Stimulated activated CD8-positive, alpha-beta memory T cell treated with anti-CD3 and anti-CD28 coated beads, Interleukin-12 subunit alpha, Interleukin-12 subunit beta, amount 100 ng/mL, for 1 hour (primary cell): ENCODE data around the gene IFI6.
"Not testable (repeated sequence)": the region's sequence is repeated elsewhere in the genome, so short reads cannot be mapped to it uniquely, and the experiment has no call there.

Experiments
- DNase-seq: peaks from one replicate; pipeline ENCODE4 v3.0.0-alpha.2; 2020; ENCODE audit warnings: low read depth

IFI6 gene

GRCh38 chr1:27671964-27672749, at the start of gene IFI6:
TSS of gene IFI6 (minus strand) at chr1:27672192. CDS start at chr1:27669314, 2,878 bp downstream.
- DNase-seq: peak; percentile 57

GRCh38 chr1:27719286-27720251, 47.6 kb upstream of the IFI6 start:
- no peak for DNase-seq

- no peak for DNase-seq
These were observed 44.4 kb upstream of the IFI6 start for GRCh38 chr1:27716262-27716895.

GRCh38 chr1:27713869-27714513, 42.0 kb upstream of the IFI6 start:
- DNase-seq: no peak

- no peak for DNase-seq
These were observed 41.2 kb upstream of the IFI6 start for GRCh38 chr1:27713139-27713725.

- no peak for DNase-seq
These were observed 38.6 kb upstream of the IFI6 start for GRCh38 chr1:27710574-27710973.

- no peak for DNase-seq
These were observed 33.6 kb upstream of the IFI6 start for GRCh38 chr1:27705545-27705944.

DNA sequence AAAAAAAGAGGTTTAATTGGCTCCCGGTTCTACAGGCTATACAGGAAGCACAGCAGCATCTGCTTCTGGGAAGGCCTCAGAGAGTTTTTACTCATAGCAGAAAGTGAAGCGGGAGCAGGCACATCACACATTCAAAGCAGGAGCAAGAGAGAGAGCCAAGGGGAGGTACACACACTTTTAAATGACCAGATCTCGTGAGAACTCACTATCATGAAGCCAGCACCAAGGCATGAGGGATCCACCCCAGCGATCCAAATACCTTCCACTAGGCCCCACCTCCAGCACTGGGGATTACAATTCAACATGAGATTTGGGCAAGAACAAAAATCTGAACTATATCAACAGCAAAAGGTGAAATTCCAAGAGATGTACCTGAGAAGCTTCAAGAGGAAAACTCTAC, 33.0 kb upstream of the IFI6 start:
- no peak for DNase-seq

GRCh38 chr1:27696835-27697234, 24.8 kb upstream of the IFI6 start:
- not testable (repeated sequence) for DNase-seq

GRCh38 chr1:27690183-27690582, 18.2 kb upstream of the IFI6 start:
- no peak for DNase-seq

DNA sequence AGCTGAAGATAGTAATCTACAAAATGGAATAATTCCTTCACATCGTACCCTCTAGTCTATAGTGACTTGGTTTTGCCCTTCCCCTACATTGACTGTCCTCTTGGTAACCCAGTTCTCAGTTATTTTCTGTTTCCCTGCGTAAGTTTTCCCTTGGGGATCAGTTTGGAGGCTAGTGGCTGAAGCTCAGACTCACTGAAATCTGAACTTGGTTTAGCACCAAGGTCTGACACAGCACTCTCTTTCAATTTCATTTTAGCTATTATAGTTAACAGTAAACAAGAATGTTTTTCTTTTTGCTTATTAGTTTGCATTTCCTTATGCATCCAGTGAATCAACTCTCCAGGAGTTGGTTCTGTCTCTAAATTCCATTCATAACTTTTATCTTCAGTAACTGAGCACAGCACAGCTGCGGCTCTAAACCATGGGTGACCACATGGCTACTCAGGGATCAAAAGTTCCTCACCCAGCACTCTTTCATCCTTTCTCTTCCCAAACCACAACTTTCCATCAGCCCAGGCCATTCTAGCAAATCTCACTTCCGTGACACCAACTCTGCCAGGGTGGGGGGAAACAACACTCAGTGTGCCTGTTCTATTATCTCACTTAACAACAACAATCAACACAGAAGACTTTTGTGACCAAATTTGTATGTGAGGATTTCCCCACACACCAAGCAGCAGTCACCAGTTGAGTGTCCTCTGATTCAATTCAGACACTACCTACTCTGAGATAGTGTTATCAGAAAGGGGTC, 17.6 kb upstream of the IFI6 start:
- no peak for DNase-seq

- no peak for DNase-seq
These were observed 15.9 kb upstream of the IFI6 start for GRCh38 chr1:27687906-27688305.

DNA sequence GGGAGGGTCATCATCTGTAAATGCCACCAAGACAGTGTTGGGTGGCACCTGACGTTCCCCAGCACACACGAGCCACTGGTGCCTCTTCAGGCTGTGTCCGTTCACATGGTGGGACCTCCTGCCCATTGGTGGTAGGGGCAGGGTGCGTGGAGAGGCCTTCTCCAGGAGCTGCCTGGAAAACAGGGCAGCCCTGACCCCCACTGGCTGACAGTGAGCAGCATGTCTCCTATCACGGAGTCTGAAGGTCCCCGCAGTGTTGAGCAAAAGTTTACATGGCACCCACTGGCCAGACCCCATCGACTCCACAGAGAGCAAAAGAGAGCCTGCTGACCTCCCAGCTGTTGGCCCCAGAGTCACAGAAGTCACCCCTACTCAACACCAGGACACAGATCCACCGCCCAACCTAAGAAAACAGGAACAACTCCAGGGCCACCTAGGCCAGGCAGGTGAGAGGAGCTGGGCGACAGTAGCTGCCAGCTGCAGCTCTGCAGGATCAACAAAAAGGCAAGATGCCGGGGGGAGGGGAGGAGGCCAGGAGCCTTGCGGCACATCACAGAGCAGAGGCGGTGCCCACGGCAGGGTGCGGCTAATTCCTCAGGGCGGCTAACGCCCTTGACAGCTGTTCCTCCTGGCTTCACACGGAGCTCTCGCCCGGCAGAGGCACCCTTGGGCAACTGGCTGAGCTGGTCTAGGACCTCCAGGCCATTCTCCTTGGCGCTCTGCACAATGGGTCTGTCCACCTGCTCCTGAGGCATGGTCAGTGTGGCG, 14.4 kb upstream of the IFI6 start:
- DNase-seq: no peak

DNA sequence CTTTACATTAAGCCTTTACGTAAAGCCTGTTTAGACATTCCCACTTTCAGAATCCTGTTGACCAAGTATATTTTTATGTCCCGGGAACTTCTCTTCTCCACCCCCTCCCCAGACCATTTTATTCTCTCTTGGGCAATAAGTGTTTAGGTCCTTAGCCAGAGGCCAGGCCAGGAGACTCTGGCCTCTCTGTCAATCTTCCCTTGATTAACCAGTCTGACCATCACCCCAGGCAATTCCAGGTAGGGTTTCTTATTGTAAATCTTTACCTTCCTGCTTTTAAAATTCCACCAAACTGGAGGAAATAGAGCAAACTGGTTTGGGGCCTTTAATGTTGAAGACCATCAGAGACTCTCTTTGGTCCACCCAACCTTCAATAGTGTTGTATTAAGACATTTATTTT, 12.2 kb upstream of the IFI6 start:
- no peak for DNase-seq

DNA sequence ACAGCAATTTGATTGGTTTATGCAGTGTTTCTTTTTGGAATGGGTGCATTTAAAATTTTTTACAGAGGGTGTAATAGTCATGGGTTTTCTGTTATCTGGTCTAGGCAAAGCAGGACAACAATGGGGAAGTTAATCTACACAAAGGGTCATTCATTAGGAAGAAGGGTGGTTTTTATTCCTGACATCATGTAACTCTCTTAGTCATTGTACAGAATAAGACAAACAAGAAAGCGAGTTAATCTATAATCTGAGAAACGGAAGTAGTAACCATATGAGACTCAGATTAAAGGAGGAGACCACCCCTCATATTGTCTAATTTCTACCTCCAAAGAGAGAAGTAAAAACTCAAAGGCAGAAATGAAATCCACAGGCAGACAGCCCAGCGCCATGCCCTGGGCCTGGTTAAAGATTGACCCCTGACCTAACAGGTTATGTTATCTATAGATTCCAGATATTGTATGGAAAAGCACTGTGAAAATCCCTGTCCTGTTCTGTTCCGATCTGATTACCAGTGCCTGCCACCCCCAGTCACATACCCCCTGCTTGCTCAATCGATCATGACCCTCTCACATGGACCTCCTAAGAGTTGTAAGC, 10.5 kb upstream of the IFI6 start:
- no peak for DNase-seq

- DNase-seq: not testable (repeated sequence)
These were observed 9.6 kb upstream of the IFI6 start for GRCh38 chr1:27681580-27681979.

- DNase-seq: not testable (repeated sequence)
These were observed 8.3 kb upstream of the IFI6 start for GRCh38 chr1:27680225-27680791.

DNA sequence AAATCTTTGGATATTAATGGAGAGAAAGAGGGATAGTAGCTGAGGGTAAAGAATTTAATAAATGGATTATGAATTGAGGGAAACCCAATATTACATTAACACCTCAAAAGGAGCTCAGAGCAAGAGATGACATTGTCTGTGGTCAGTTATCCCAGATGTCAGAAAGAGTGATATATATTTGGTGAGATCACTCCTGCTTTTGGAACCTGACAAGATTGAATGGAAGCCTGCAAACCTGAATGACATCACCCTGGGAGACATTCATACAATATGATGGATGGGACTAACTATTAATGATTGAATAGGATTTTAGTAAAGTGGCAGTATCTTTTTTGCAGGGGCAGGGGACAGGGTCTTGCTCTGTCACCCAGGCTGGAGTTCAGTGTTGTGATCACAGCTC, 6.8 kb upstream of the IFI6 start:
- DNase-seq: no peak

DNA sequence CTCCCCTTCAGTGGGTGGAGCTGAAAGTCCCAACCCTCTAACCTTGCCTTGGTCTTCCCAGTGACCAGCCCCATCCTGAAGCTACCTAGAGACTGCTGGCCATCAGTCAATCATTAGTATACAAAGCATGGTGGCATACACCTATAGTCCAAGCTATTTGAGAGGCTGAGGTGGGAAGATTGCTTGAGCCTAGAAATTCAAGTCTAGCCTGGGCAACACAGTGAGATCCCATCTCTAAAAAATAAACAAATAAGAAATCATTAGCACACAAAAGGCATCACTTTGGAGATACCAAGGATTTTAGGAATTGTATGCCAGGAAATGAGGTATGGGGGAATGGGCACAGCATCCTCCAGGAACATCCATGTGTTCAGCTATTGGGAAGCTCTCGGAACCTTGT, 4.4 kb upstream of the IFI6 start:
- DNase-seq: no peak
